HG03558 (cell line): ENCODE results near the gene WWOX.

Experiments used
- ATAC-seq: cut with Tn5 transposase; IDR thresholded peaks from one replicate; pipeline ENCODE4 v1.9.1; 2021; ENCODE audit warnings: moderate number of reproducible peaks; ENCODE audit not compliant: unreplicated experiment; ENCODE audit errors: extremely low read depth

The WWOX gene

GRCh38 chr16:78102122-78102660 lies 2.7 kb downstream of the WWOX start:
- ATAC-seq: no peak

- no peak for ATAC-seq
Observed at GRCh38 chr16:78102865-78103264, 3.4 kb downstream of the WWOX start.

- ATAC-seq: no peak
Observed at GRCh38 chr16:78105517-78105916, 6.1 kb downstream of the WWOX start.

GRCh38 chr16:78106686-78107085 lies 7.2 kb downstream of the WWOX start:
- ATAC-seq: no peak

- ATAC-seq: no peak
Observed at GRCh38 chr16:78108451-78108850, 9.0 kb downstream of the WWOX start.

GRCh38 chr16:78113258-78113657 lies 13.8 kb downstream of the WWOX start:
- ATAC-seq: no peak

- no peak for ATAC-seq
Observed at GRCh38 chr16:78115659-78116058, 16.2 kb downstream of the WWOX start.

- no peak for ATAC-seq
Observed at GRCh38 chr16:78116946-78117345, 17.5 kb downstream of the WWOX start.

- ATAC-seq: no peak
Observed at GRCh38 chr16:78117391-78117790, 17.9 kb downstream of the WWOX start.

GRCh38 chr16:78118469-78119025 lies 19.1 kb downstream of the WWOX start:
- ATAC-seq: no peak

- no peak for ATAC-seq
Observed at GRCh38 chr16:78122774-78123315, 23.4 kb downstream of the WWOX start.

GRCh38 chr16:78125112-78125844 lies 25.8 kb downstream of the WWOX start:
- ATAC-seq: no peak

- no peak for ATAC-seq
Observed at GRCh38 chr16:78126662-78127061, 27.2 kb downstream of the WWOX start.

- ATAC-seq: no peak
Observed at GRCh38 chr16:78127130-78127529, 27.7 kb downstream of the WWOX start.

- ATAC-seq: no peak
Observed at GRCh38 chr16:78128913-78129312, 29.5 kb downstream of the WWOX start.

- no peak for ATAC-seq
Observed at GRCh38 chr16:78129349-78129748, 29.9 kb downstream of the WWOX start.

GRCh38 chr16:78130083-78130608 lies 30.7 kb downstream of the WWOX start:
- ATAC-seq: no peak

GRCh38 chr16:78130950-78131349 lies 31.5 kb downstream of the WWOX start:
- ATAC-seq: no peak

GRCh38 chr16:78133919-78134318 lies 34.5 kb downstream of the WWOX start:
- ATAC-seq: no peak

GRCh38 chr16:78134944-78135619 lies 35.6 kb downstream of the WWOX start:
- ATAC-seq: no peak

GRCh38 chr16:78137179-78137578 lies 37.7 kb downstream of the WWOX start:
- ATAC-seq: no peak
